T1000 (cell line): ENCODE results near the gene SMARCA4.
A peak's percentile ranks its signal among the peaks of the same experiment; 100 is the strongest.
"Not testable (repeated sequence)": the region's sequence is repeated elsewhere in the genome, so short reads cannot be mapped to it uniquely, and the experiment has no call there.

ENCODE experiments used
- DNase-seq: peaks from one replicate; lab custom pipeline; 2025; ENCODE audit warnings: mixed read lengths; lab: John Stamatoyannopoulos, UW

The SMARCA4 gene

GRCh38 chr19:10928563-10929401 is 32.0 kb upstream of the SMARCA4 start, which contains the start of the genes TIMM29 and YIPF2:
TSS of gene TIMM29 (plus strand) at chr19:10928811. CDS start at chr19:10928823, 12 bp downstream.
TSS of gene YIPF2 (minus strand) at chr19:10928639. CDS start at chr19:10928410, 229 bp downstream.
- DNase-seq = peak; percentile 93

- peak; percentile 2 for DNase-seq
These were observed 31.4 kb upstream of the SMARCA4 start for GRCh38 chr19:10929402-10929794.

GRCh38 chr19:10935371-10936059 is 25.3 kb upstream of the SMARCA4 start:
- no peak for DNase-seq

GRCh38 chr19:10936661-10937084 is 24.2 kb upstream of the SMARCA4 start:
- DNase-seq = peak; percentile 25

GRCh38 chr19:10941649-10942048 is 19.2 kb upstream of the SMARCA4 start:
- not testable (repeated sequence) for DNase-seq

- DNase-seq = not testable (repeated sequence)
These were observed 17.4 kb upstream of the SMARCA4 start for GRCh38 chr19:10943412-10943811.

GRCh38 chr19:10945264-10945663 is 15.6 kb upstream of the SMARCA4 start:
- no peak for DNase-seq

GRCh38 chr19:10946958-10947657 is 13.7 kb upstream of the SMARCA4 start:
- DNase-seq = no peak

- DNase-seq = no peak
These were observed 8.0 kb upstream of the SMARCA4 start for GRCh38 chr19:10952809-10953208.

GRCh38 chr19:10959277-10959968 is 1.4 kb upstream of the SMARCA4 start:
- DNase-seq = not testable (repeated sequence)

- DNase-seq = no peak
These were observed 437 bp downstream of the SMARCA4 start for GRCh38 chr19:10961073-10961860.

- DNase-seq = no peak
These were observed 2.0 kb downstream of the SMARCA4 start for GRCh38 chr19:10962863-10963262.

- no peak for DNase-seq
These were observed 3.0 kb downstream of the SMARCA4 start for GRCh38 chr19:10963865-10964264.

- no peak for DNase-seq
These were observed 4.1 kb downstream of the SMARCA4 start for GRCh38 chr19:10964903-10965302.

GRCh38 chr19:10965398-10965797 is 4.6 kb downstream of the SMARCA4 start:
- DNase-seq = no peak

- DNase-seq = no peak
These were observed 6.0 kb downstream of the SMARCA4 start for GRCh38 chr19:10966809-10967208.

- DNase-seq = no peak
These were observed 7.8 kb downstream of the SMARCA4 start for GRCh38 chr19:10968527-10969135.

GRCh38 chr19:10971107-10971726 is 10.4 kb downstream of the SMARCA4 start:
- no peak for DNase-seq

GRCh38 chr19:10975374-10976130 is 14.7 kb downstream of the SMARCA4 start:
- no peak for DNase-seq
